SK-N-DZ (cell line): ENCODE data around the gene SGSM1. TPM values are rescaled to one million over a fixed set of nuclear protein-coding genes. Genes with fewer than 3 reads are reported as not detected.

Experiments
- DNase-seq: peaks from one replicate; pipeline ENCODE4 v3.0.0-alpha.2; 2015; ENCODE audit warnings: low spot score
- polyA plus RNA-seq, 2 experiments: library from polyadenylated mRNA; depleted of rRNA; stranded (reverse); fragments of >200 nt; gene quantifications; 2 replicates each; pipeline ENCODE4 v1.2.3, GENCODE V29; 2014

The SGSM1 gene
- 0.06 and 0.13 TPM in 2 replicates for polyA plus RNA-seq (2014; cell fraction: cytosol; rRNA removed)
- polyA plus RNA-seq (2014; cell fraction: nucleus; rRNA removed) = 0.21 TPM in 2 replicates

DNA sequence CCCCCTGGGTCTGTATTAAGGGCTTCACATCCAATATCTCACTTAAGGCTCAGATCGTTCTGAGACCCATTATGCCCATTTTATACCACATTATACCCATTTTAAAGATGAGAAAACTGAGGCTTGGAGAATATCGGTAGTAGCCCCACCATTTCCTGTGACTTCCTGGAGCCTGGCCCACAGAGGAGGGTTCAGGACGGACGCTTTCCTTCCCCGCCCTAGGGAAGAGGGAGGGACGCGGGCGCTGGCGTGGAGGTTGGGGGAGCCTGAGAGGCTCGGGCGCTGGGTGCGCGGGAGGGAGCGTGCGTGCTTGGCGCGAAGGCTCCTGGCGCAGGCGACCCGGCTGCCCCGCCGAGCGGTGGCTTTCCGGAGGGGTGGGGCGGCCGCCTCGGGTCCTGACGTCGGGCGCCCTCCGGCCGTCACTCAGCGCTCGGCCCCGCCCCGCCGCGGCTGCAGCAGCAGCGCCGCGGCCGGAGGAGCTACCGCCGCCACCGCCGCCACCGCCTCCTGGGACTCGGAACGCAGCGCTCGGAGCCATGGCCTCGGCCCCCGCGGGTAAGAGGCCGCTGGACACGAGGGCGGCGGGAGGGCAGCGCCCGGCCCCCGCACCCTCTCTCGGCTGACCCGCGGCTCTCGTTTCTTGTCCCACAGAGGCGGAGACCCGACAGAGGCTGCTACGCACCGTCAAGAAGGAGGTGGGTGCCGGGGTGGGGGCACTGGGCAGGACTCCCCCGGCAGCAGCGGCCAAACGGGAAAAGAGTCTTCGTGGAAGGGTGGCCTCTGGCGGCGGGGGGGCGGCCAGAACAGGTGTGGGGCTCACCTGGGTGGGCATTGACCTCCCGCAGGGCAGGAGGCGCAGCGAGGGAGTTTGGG lies at the start of gene SGSM1:
SGSM1 (plus strand) TSS at position 422 of the 873 bp plus-strand sequence; CDS start at position 537, 115 bp downstream.
- DNase-seq = peak; percentile 57

DNA sequence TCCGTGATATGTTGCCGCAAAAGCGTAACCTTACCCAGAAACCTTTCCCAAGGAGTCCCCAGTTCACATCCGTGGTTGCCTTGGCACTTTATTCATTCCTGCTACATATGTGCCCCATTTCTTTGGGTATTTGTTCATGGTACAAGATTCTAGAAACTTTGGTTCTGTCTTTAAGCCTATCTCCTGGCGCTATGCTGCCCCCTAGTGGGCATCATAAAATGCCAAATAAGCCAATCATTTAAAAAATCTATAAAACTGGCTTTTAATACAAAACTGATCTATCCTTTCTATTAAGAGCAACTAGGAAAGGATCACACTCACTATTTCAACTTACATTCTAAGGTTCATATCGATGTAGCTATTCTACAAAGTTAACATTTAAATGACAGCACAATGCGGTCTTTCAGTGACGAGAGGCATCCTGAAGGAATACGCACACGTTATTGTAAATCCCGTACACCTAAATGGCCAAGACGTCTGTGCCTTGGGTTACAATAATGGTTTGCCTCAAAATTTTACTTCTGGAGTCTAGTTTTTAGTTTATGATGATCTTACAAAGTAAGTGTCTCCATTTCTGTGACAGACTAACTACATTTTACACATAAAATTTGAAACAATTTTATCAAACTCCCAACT lies 47.7 kb upstream of the SGSM1 start:
- peak; percentile 55 for DNase-seq

GRCh38 chr22:24759765-24760164 lies 46.2 kb upstream of the SGSM1 start:
- no peak for DNase-seq

- DNase-seq = no peak
These were observed 45.2 kb upstream of the SGSM1 start for GRCh38 chr22:24760708-24761306.

- no peak for DNase-seq
These were observed 43.9 kb upstream of the SGSM1 start for GRCh38 chr22:24761888-24762675.

- DNase-seq = no peak
These were observed 42.0 kb upstream of the SGSM1 start for GRCh38 chr22:24763872-24764485.

DNA sequence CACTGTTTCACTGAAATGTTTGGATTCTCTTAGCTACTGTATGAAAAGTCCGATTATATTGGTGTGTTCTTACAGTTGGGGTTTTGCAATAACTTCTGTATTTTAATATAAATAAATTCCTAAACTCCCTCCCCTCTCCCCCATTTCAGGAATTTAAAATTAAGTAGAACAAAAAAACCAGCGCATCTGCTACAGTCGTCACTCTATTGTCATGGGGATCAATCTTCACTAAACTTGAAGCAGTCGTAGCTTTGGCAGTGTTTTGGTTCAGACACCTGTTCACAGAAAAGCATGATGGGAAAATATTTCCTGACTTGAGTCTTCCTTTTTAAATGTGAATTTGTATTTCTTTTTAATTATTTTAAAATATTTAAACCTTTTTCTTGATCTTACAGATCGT lies 40.8 kb upstream of the SGSM1 start:
- DNase-seq = no peak

- peak; percentile 57 for DNase-seq
These were observed 37.3 kb upstream of the SGSM1 start for GRCh38 chr22:24768537-24769374.

- DNase-seq = peak; percentile 46
These were observed 33.4 kb upstream of the SGSM1 start for GRCh38 chr22:24772493-24773220.

GRCh38 chr22:24775769-24776492 lies 30.1 kb upstream of the SGSM1 start:
- no peak for DNase-seq

- no peak for DNase-seq
These were observed 29.5 kb upstream of the SGSM1 start for GRCh38 chr22:24776525-24776924.

DNA sequence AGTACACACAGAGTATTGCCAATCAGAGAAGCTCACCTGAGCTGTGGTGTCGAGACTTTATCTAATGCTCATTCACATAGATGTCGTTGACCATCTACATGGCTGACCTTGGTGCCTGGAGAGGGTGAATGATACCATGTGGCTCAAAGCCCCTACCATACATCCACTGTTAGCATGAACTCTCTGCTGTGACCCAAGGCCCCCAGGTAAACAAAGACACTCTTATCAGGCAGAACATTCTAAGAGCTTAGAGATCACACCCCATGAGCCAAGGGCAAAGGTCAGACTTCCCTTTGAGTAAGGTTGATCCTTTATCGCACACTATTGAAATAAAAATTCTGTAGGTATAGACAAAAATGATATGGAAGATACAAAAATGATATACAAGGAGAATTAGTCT lies 16.5 kb upstream of the SGSM1 start:
- DNase-seq = no peak

DNA sequence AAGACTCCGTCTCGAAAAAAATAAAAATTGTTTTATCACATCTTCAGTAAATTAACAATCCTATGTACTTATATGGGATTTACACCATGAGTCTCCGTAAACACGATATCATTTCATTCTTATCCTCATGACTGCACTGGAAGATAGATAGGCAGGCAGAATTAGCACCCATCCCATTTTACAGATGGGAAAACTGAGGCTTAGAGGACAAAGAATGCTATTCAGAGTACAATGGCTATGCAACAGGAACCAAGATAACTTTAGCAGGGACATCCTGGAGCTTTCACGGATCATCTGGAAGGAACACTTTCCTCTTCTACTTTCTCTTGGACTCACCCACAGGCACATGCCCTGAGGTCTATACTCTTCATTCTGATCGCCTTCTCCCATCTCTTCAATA lies 14.6 kb upstream of the SGSM1 start:
- DNase-seq = no peak

- no peak for DNase-seq
These were observed 10.0 kb upstream of the SGSM1 start for GRCh38 chr22:24796056-24796455.

DNA sequence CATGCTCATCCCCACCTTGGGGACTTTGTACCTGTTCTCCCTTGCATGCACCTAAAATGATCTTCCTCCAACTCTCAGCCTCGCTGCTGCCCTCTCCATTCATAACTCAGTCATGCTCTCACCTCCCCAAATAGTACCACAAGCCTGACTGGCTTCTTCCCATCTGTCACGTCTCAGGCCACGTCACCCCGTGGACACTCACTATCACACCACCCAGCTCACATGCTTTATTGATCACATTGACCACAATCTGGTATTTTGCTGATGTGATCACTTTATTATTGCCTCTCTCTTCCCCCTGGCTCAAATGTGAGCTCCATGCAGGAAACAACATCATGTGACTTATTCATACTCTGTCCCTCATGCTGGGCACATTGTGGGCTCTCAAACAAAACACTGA lies 9.2 kb upstream of the SGSM1 start:
- no peak for DNase-seq

- no peak for DNase-seq
These were observed 4.0 kb upstream of the SGSM1 start for GRCh38 chr22:24801901-24802465.

DNA sequence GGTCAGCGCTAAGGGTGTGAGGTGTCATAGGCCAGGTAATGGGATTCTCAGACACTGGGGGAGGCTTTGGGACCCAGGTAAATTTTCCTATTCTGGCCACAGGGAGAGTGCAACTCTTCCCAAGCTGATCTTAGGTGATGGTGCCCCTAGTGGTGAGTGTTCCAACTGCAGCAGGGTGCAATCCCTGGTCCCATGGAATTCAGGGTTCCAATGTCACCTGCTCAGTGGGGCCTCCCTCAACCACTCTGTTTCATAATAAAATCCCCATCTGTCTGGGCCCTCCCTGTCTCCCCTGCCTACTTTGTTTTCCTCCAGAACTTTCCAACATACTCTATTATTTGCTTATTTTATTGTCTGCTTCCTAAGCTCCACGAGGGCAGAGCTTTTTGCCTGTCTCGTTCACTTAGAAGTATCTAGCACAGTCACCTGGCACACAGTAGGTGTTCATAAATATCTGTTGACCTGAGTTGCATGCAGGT lies 2.9 kb upstream of the SGSM1 start:
- peak; percentile 46 for DNase-seq

DNA sequence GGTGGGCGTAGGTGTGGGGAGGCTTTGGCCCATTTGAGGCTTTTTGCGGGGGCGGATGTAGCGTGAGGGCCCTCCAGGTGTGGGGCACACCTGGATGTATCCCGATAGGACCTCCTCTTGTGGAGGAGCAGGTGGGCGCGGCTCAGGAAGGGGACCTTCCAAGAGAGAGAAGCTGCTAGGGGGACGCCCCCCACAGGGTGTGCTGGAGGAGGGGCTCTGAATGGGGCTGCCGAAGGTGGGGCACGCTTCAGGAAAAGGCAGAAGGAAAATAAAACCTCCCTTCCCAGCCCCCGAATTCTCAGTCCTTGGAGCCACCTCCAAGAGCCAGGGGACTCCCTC lies 621 bp downstream of the SGSM1 start:
- DNase-seq = no peak
